OCI-LY7 (cell line): ENCODE results near the gene FBXO17. TPM values are rescaled to one million over a fixed set of nuclear protein-coding genes. Genes with fewer than 3 reads are reported as not detected.

Experiments used
- BruUV-seq: library from RNA; stranded (reverse); fragments of 400-500 nt; replicated peaks from 2 replicates; lab custom pipeline; 2021; lab: Mats Ljungman, UMichigan
- CTCF ChIA-PET: fragments of 300-600 bp; sonication (Branson Sonifier 250); formaldehyde crosslinking; loops from one replicate; lab custom pipeline; 2022; ENCODE audit warnings: antibody characterized with exemption; ENCODE audit not compliant: unreplicated experiment; lab: Charles Lee
- POLR2A ChIA-PET: fragments of 300-600 bp; sonication (Branson Sonifier 250); formaldehyde crosslinking; loops from one replicate; lab custom pipeline; 2022; ENCODE audit warnings: antibody characterized with exemption; lab: Charles Lee
- DNase-seq: peaks from one replicate; pipeline ENCODE4 v3.0.0-alpha.2; 2015; ENCODE audit warnings: low spot score
- H2AFZ ChIP-seq: fragments of 200-600 bp; sonication (generic), shearing (Covaris generic); 2 replicates; pipeline ENCODE4 v1.6.1; 2014; ENCODE audit warnings: mild to moderate bottlenecking, antibody characterized with exemption, low read length, moderate library complexity
- H3K27ac ChIP-seq: fragments of 200-600 bp; sonication (generic); 2 replicates; pipeline ENCODE4 v1.5.1; 2014; ENCODE audit warnings: mixed run types, low read depth, mild to moderate bottlenecking, moderate library complexity, low read length, inconsistent platforms; ENCODE audit not compliant: poor library complexity, severe bottlenecking
- H3K36me3 ChIP-seq: fragments of 200-600 bp; sonication (generic); 2 replicates; pipeline ENCODE4 v1.6.1; 2014; ENCODE audit warnings: mild to moderate bottlenecking, antibody characterized with exemption, low read length, moderate library complexity, mixed read lengths; ENCODE audit not compliant: insufficient read depth
- H3K4me1 ChIP-seq: fragments of 200-600 bp; sonication (generic); 2 replicates; pipeline ENCODE4 v1.5.1; 2014; ENCODE audit warnings: mild to moderate bottlenecking, low read length; ENCODE audit not compliant: insufficient read depth, poor library complexity, severe bottlenecking
- H3K4me2 ChIP-seq: fragments of 200-600 bp; sonication (generic); 2 replicates; pipeline ENCODE4 v1.6.1; 2014; ENCODE audit warnings: mild to moderate bottlenecking, low read length
- H3K4me3 ChIP-seq: fragments of 200-600 bp; sonication (generic); 2 replicates; pipeline ENCODE4 v1.5.1; 2014; ENCODE audit warnings: mild to moderate bottlenecking, low read depth, low read length; ENCODE audit not compliant: poor library complexity, severe bottlenecking
- H3K79me2 ChIP-seq: fragments of 200-600 bp; sonication (generic); 2 replicates; pipeline ENCODE4 v1.6.1; 2016; ENCODE audit warnings: low read depth, mild to moderate bottlenecking, low read length, moderate library complexity, mixed read lengths; ENCODE audit not compliant: insufficient read depth
- H3K9me2 ChIP-seq: fragments of 200-600 bp; sonication (generic); 2 replicates; pipeline ENCODE4 v1.6.1; 2016; ENCODE audit warnings: mild to moderate bottlenecking, low read length, mixed read lengths; ENCODE audit not compliant: insufficient read depth
- H3K9me3 ChIP-seq: fragments of 200-600 bp; sonication (generic); 2 replicates; pipeline ENCODE4 v1.6.1; 2014; ENCODE audit warnings: mild to moderate bottlenecking, mixed run types, low read length, mixed read lengths
- H4K20me1 ChIP-seq: fragments of 200-600 bp; sonication (generic); 2 replicates; pipeline ENCODE4 v1.6.1; 2014; ENCODE audit warnings: mild to moderate bottlenecking, antibody characterized with exemption, low read length, moderate library complexity, mixed read lengths; ENCODE audit not compliant: insufficient read depth
- CTCF ChIP-seq: fragments of 200-600 bp; sonication (generic); conservative IDR thresholded peaks from 2 replicates; pipeline ENCODE4 v1.5.1; 2014; ENCODE audit warnings: mild to moderate bottlenecking, antibody characterized with exemption, low read length, moderate library complexity, mixed read lengths
- EZH2phosphoT487 ChIP-seq: fragments of 200-600 bp; sonication (generic); IDR thresholded peaks from 2 replicates; pipeline ENCODE4 v1.6.1; 2018; ENCODE audit warnings: low read depth, borderline replicate concordance, mild to moderate bottlenecking, mixed run types, antibody characterized with exemption, low read length, moderate library complexity, mixed read lengths
- intact Hi-C: fragments of 100-400 bp; cut with micrococcal nuclease; formaldehyde crosslinking; loops from one replicate; pipeline ENCODE4 v1.10.0; 2022; ENCODE audit not compliant: unreplicated experiment
- total RNA-seq, 2 experiments: library from RNA; depleted of rRNA in 1 of 2; stranded (reverse); fragments of >200 nt in 1 of 2; shearing (Covaris generic) in 1 of 2; gene quantifications; 2 replicates each; pipeline ENCODE4 v1.2.3, GENCODE V29; 2014 to 2022

Gene FBXO17
- total RNA-seq, 2 experiments from 2014 or later: not detected

DNA sequence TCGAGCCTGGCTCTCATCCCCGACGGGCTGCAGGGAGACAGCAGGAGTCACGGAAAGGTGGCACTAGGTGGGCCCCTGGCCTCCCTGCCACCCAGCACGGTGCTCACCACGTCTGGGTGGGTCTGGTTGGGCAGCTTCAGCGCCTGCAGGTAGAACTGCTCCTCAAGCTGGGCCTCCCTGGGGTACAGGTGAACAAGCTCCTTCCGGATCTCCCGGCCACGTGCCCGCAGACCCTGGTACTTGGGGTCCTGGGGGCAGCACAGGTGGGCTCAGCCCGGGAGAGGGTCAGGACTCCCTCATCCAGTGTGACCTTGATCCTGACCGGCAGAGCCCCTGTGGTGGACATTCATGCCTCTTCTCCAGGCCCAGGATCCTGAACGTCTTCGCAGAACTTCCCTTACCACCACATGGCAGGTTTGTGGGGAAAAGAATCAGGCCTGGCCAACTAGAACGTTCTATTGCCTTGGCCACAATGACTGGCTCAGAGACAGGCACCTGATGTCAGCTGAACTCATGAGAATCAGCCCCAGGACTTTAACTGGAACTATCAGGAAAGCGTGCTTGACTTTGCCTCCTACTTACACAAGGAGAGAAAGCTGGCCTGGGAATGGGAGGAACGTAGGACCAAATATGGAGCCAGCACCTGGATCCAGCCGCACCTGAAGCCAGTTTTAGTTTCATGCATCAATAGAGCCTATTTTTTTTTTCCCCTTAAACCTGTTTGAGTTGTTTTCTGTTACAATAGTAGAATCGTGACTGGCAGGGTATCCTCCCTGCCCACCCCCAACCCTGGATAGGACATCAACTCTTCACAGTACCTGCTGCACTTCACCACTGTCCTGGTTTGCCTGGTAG is 53.9 kb downstream of the FBXO17 start:
- H3K9me2 ChIP-seq: no peaks in the 10 kb centered on the region
- no peaks in the 10 kb centered on the region for H3K4me1 ChIP-seq
- CTCF ChIA-PET: no interaction called here
- H4K20me1 ChIP-seq: no peaks in the 10 kb centered on the region
- H3K27ac ChIP-seq: no peak overlapping the region
- H3K79me2 ChIP-seq: no peaks in the 10 kb centered on the region
- intact Hi-C loops: no loop called here
- no peaks in the 10 kb centered on the region for H3K9me3 ChIP-seq
- TF ChIP-seq EZH2phosphoT487: no peak
- TF ChIP-seq CTCF: no peak
- BruUV-seq: no TSS peak
- DNase-seq: no peak
- no peak overlapping the region for H2AFZ ChIP-seq
- POLR2A ChIA-PET: no interaction called here
- no peak overlapping the region for H3K4me2 ChIP-seq
- H3K36me3 ChIP-seq: peaks cover 33% of the 10 kb centered on the region
- no peak overlapping the region for H3K4me3 ChIP-seq

DNA sequence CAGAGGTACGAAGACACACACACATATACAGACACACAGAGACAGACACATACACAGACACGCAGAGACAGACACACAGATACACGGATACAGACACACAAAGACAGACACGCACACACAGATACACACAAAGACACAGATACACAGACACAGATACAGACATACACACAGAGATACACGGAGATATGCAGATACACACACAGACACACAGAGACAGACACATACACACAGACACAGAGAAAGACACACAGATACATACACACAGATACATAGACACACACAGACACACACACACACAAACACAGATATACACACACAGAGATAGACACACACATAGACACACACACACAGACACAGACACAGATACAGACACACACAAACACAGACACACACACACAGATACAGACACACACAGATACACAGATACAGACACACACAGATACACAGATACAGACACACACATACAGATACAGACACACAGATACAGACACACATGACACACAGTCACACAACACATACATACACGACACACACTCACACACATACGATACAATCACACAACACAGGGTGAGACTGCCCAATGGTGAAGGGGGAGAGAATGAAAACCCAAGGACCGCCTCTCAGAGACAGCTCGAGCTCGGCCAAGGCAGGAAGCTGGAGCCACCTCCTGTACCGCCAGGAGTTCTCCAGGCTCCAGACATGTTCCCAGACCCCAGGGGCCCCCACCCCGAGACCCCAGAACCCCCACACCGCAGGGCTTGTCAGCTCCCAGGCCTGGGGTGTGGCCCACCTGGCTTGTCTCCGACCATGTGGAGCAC is 54.7 kb downstream of the FBXO17 start:
- Histone ChIP-seq H3K4me1 (no peaks in the 10 kb centered on the region), H3K36me3 (peaks cover 27% of the 10 kb centered on the region), H3K27ac (no peak overlapping the region), H4K20me1 (no peaks in the 10 kb centered on the region), H3K9me3 (no peaks in the 10 kb centered on the region), H3K79me2 (no peaks in the 10 kb centered on the region), H2AFZ (no peak overlapping the region), H3K4me2 (no peak overlapping the region), H3K9me2 (no peaks in the 10 kb centered on the region), H3K4me3 (no peak overlapping the region)
- BruUV-seq: no TSS peak
- ChIA-PET CTCF (no interaction called here), POLR2A (no interaction called here)
- TF ChIP-seq CTCF: no peak
- TF ChIP-seq EZH2phosphoT487: no peak
- intact Hi-C loops: no loop called here
- DNase-seq: no peak
